Liver (tissue), 9 donors: ENCODE measurements around the gene LRRK1. TPM values are rescaled to one million over a fixed set of nuclear protein-coding genes. Genes with fewer than 3 reads are reported as not detected.

Experiments used
- DNase-seq: peaks from one replicate; pipeline ENCODE4 v3.0.0-alpha.2; 2017; ENCODE audit warnings: low spot score
- H3K27ac ChIP-seq, 2 donors: one replicate each; pipeline ENCODE4 v1.7.0; 2013; ENCODE audit warnings: inconsistent platforms in 2 of 2, low read length in 2 of 2, control low read depth in 1 of 2, low read depth in 1 of 2, mild to moderate bottlenecking in 1 of 2
- H3K27me3 ChIP-seq, 4 donors: one replicate each; pipeline versions ENCODE4 v1.6.1 to v1.7.0; 2013; ENCODE audit warnings: low read length in 3 of 4, inconsistent platforms in 1 of 4, mild to moderate bottlenecking in 1 of 4, moderate library complexity in 1 of 4; ENCODE audit not compliant: control insufficient read depth in 4 of 4, insufficient read depth in 4 of 4
- H3K36me3 ChIP-seq, 4 donors: one replicate each; pipeline versions ENCODE4 v1.6.1 to v1.7.0; 2013; ENCODE audit warnings: low read length in 3 of 4, mild to moderate bottlenecking in 3 of 4, low read depth in 1 of 4, moderate library complexity in 1 of 4; ENCODE audit not compliant: control insufficient read depth in 4 of 4, insufficient read depth in 3 of 4
- H3K4me1 ChIP-seq, 4 donors: one replicate each; pipeline versions ENCODE4 v1.6.1 to v1.7.0; 2013; ENCODE audit warnings: low read length in 3 of 4, mild to moderate bottlenecking in 3 of 4, moderate library complexity in 1 of 4; ENCODE audit not compliant: control insufficient read depth in 4 of 4, insufficient read depth in 4 of 4
- H3K4me3 ChIP-seq, 3 donors: one replicate each; pipeline versions ENCODE4 v1.6.1 to v1.7.0; 2013; ENCODE audit warnings: low read length in 3 of 3, control low read depth in 1 of 3, low read depth in 1 of 3, mild to moderate bottlenecking in 1 of 3
- H3K9ac ChIP-seq, 2 donors: one replicate each; pipeline ENCODE4 v1.7.0; 2013; ENCODE audit warnings: low read length in 2 of 2, mild to moderate bottlenecking in 2 of 2, moderate library complexity in 2 of 2, control low read depth in 1 of 2, low read depth in 1 of 2
- H3K9me3 ChIP-seq, 4 donors: one replicate each; pipeline versions ENCODE4 v1.6.1 to v1.7.0; 2013; ENCODE audit warnings: low read length in 3 of 4; ENCODE audit not compliant: control insufficient read depth in 4 of 4
- ATF3 ChIP-seq: IDR thresholded peaks from 2 replicates; pipeline ENCODE4 v1.6.1; 2016; ENCODE audit warnings: antibody characterized with exemption
- EGR1 ChIP-seq, 2 donors: IDR thresholded peaks; 2 replicates each; pipeline ENCODE4 v1.6.1; 2016 to 2018; ENCODE audit warnings: antibody characterized with exemption in 2 of 2, low read depth in 2 of 2
- FOXA1 ChIP-seq: IDR thresholded peaks from 2 replicates; pipeline ENCODE4 v1.6.1; 2016; ENCODE audit warnings: antibody characterized with exemption
- FOXA2 ChIP-seq: IDR thresholded peaks from 2 replicates; pipeline ENCODE4 v1.6.1; 2016; ENCODE audit warnings: antibody characterized with exemption
- GABPA ChIP-seq, 2 donors: IDR thresholded peaks in 1 of 2; conservative IDR thresholded peaks in 1 of 2; 2 replicates each; pipeline ENCODE4 v1.6.1; 2016; ENCODE audit warnings: antibody characterized with exemption in 2 of 2, mild to moderate bottlenecking in 1 of 2, moderate library complexity in 1 of 2
- HNF4A ChIP-seq, 2 donors: conservative IDR thresholded peaks; 2 replicates each; pipeline ENCODE4 v1.6.1; 2016; ENCODE audit warnings: antibody characterized with exemption in 2 of 2, mild to moderate bottlenecking in 2 of 2
- HNF4G ChIP-seq: IDR thresholded peaks from 2 replicates; pipeline ENCODE4 v1.6.1; 2016; ENCODE audit warnings: antibody characterized with exemption
- JUND ChIP-seq, 2 donors: IDR thresholded peaks; 2 replicates each; pipeline ENCODE4 v1.6.1; 2016; ENCODE audit warnings: antibody characterized with exemption in 2 of 2
- NR2F2 ChIP-seq: IDR thresholded peaks from 2 replicates; pipeline ENCODE4 v1.6.1; 2016; ENCODE audit warnings: antibody characterized with exemption
- RAD21 ChIP-seq, 2 donors: IDR thresholded peaks; 2 replicates each; pipeline ENCODE4 v1.6.1; 2016; ENCODE audit warnings: antibody characterized with exemption in 2 of 2, mild to moderate bottlenecking in 2 of 2
- REST ChIP-seq: IDR thresholded peaks from 2 replicates; pipeline ENCODE4 v1.6.1; 2016; ENCODE audit warnings: antibody characterized with exemption, mild to moderate bottlenecking
- RXRA ChIP-seq, 2 donors: IDR thresholded peaks; 2 replicates each; pipeline ENCODE4 v1.6.1; 2017 to 2018; ENCODE audit warnings: antibody characterized with exemption in 2 of 2, mild to moderate bottlenecking in 1 of 2
- SP1 ChIP-seq: IDR thresholded peaks from 2 replicates; pipeline ENCODE4 v1.6.1; 2018; ENCODE audit warnings: antibody characterized with exemption, mild to moderate bottlenecking
- TAF1 ChIP-seq: conservative IDR thresholded peaks from 2 replicates; pipeline ENCODE4 v1.6.1; 2016; ENCODE audit warnings: antibody characterized with exemption, mild to moderate bottlenecking
- YY1 ChIP-seq: IDR thresholded peaks from 2 replicates; pipeline ENCODE4 v1.6.1; 2016; ENCODE audit warnings: antibody characterized with exemption, mild to moderate bottlenecking
- ZBTB33 ChIP-seq: IDR thresholded peaks from 2 replicates; pipeline ENCODE4 v1.6.1; 2016; ENCODE audit warnings: antibody characterized with exemption
- WGBS: extraction: QIAGEN DNeasy Blood & Tissue Kit; methylation state at CpG from one replicate; pipeline ENCODE4 v1.1.7; 2013; 5-methylcytosine and 5-hydroxymethylcytosine counted together
- polyA plus RNA-seq, 2 donors: library from polyadenylated mRNA; stranded (reverse) in 1 of 2; unstranded in 1 of 2; fragments of 200-250 nt in 1 of 2; fragments of >200 nt in 1 of 2; fragmentation: Nextera tagmentation in 1 of 2; extraction: Ambion mirVana in 1 of 2; gene quantifications; one replicate each; pipeline versions ENCODE4 v1.2.1 to v1.2.3, GENCODE V29; 2013 to 2015
- total RNA-seq, 2 donors: library from RNA; depleted of rRNA; stranded (reverse); fragments of >200 nt; gene quantifications; one replicate each; pipeline ENCODE4 v1.2.3, GENCODE V29; 2014
- TF ChIP-seq, protein P1 (sequence below): IDR thresholded peaks from 2 replicates; pipeline ENCODE4 v1.6.1; 2016; ENCODE audit warnings: antibody characterized with exemption
- TF ChIP-seq, protein P2 (sequence below): fragments of 150-350 bp; IDR thresholded peaks from 2 replicates; pipeline ENCODE4 v1.5.1; 2017; ENCODE audit warnings: improper control_type of control experiment, low read depth, low read length; ENCODE audit not compliant: missing input control
- donor health status: healthy.
- donor health status: healthy.
- donor health status: healthy.
- donor health status: healthy.
- donor health status: healthy.

LRRK1 gene
- total and polyA plus RNA-seq, 4 donors: 1.2 to 4.4 (median 2.7) TPM

DNA sequence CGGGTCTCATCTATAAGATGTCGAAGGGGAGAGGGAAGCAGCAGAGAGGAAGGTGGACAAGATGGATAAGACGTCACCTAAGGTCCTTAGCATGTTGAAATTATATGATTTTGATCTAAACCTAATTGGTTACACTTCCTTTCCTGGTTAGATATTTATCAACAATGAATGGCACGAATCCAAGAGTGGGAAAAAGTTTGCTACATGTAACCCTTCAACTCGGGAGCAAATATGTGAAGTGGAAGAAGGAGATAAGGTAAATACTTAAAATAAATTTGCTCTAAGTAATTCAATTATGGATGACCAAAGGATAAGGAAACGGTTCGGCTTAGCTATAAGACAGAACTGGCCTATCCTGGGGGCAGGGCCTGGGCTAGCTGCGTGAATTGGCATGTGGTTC lies 34.0 kb upstream of the LRRK1 start:
- TF ChIP-seq REST: no peak
- no peak for TF ChIP-seq FOXA2
- TF ChIP-seq ZBTB33: no peak
- TF ChIP-seq, protein P1, sequence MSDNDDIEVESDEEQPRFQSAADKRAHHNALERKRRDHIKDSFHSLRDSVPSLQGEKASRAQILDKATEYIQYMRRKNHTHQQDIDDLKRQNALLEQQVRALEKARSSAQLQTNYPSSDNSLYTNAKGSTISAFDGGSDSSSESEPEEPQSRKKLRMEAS: no peak
- no peak for TF ChIP-seq EGR1 (IDR thresholded peaks at IDR 0.05; ENCODE audit: low read depth in 2 of 2)
- no peak for TF ChIP-seq FOXA1
- TF ChIP-seq YY1: no peak
- TF ChIP-seq, protein P2, sequence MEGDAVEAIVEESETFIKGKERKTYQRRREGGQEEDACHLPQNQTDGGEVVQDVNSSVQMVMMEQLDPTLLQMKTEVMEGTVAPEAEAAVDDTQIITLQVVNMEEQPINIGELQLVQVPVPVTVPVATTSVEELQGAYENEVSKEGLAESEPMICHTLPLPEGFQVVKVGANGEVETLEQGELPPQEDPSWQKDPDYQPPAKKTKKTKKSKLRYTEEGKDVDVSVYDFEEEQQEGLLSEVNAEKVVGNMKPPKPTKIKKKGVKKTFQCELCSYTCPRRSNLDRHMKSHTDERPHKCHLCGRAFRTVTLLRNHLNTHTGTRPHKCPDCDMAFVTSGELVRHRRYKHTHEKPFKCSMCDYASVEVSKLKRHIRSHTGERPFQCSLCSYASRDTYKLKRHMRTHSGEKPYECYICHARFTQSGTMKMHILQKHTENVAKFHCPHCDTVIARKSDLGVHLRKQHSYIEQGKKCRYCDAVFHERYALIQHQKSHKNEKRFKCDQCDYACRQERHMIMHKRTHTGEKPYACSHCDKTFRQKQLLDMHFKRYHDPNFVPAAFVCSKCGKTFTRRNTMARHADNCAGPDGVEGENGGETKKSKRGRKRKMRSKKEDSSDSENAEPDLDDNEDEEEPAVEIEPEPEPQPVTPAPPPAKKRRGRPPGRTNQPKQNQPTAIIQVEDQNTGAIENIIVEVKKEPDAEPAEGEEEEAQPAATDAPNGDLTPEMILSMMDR: no peak
- TF ChIP-seq RXRA (IDR thresholded peaks at IDR 0.05): no peak
- no peak for TF ChIP-seq TAF1
- no peak for TF ChIP-seq RAD21 (IDR thresholded peaks at IDR 0.05)
- no peak for TF ChIP-seq NR2F2
- TF ChIP-seq ATF3: no peak
- no peak for TF ChIP-seq HNF4A (conservative IDR thresholded peaks at IDR 0.05)
- no peak for TF ChIP-seq SP1
- no peak for TF ChIP-seq HNF4G
- no peak for TF ChIP-seq GABPA (IDR thresholded peaks at IDR 0.05 in 1 of 2, conservative IDR thresholded peaks at IDR 0.05 in 1 of 2)
- TF ChIP-seq JUND (IDR thresholded peaks at IDR 0.05): no peak
- Histone ChIP-seq H3K4me3 (no peak overlapping the region), H3K36me3 (no peaks in the 10 kb centered on the region), H3K9ac (no peak overlapping the region), H3K9me3 (no peaks in the 10 kb centered on the region), H3K4me1 (peaks cover 0 to 3% (median 2%) of the 10 kb centered on the region in 4 donors), H3K27ac (no peak overlapping the region), H3K27me3 (peaks cover 0 to 15% (median 7%) of the 10 kb centered on the region in 4 donors)
- no peak for DNase-seq
- 44% methylated on average over 8 of the region's 8 CpGs for WGBS
